ENCODE results near the gene POU6F2. TPM values are rescaled to one million over a fixed set of nuclear protein-coding genes. Genes with fewer than 3 reads are reported as not detected.

Gene POU6F2
- total RNA-seq, 1 donor from 2014 or later = 34.7 TPM

GRCh38 chr7:39095875-39096619 lies 118.3 kb downstream of the POU6F2 start:
- DNase-seq = no peak
- H3K9me3 Mint-ChIP-seq (ENCODE audit: unreplicated experiment) = no peaks in the 10 kb centered on the region
- H3K4me1 Mint-ChIP-seq (ENCODE audit: low read depth, unreplicated experiment) = peaks cover 21% of the 10 kb centered on the region
- TF ChIP-seq, protein P1, sequence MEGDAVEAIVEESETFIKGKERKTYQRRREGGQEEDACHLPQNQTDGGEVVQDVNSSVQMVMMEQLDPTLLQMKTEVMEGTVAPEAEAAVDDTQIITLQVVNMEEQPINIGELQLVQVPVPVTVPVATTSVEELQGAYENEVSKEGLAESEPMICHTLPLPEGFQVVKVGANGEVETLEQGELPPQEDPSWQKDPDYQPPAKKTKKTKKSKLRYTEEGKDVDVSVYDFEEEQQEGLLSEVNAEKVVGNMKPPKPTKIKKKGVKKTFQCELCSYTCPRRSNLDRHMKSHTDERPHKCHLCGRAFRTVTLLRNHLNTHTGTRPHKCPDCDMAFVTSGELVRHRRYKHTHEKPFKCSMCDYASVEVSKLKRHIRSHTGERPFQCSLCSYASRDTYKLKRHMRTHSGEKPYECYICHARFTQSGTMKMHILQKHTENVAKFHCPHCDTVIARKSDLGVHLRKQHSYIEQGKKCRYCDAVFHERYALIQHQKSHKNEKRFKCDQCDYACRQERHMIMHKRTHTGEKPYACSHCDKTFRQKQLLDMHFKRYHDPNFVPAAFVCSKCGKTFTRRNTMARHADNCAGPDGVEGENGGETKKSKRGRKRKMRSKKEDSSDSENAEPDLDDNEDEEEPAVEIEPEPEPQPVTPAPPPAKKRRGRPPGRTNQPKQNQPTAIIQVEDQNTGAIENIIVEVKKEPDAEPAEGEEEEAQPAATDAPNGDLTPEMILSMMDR (IDR thresholded peaks at IDR 0.05; ENCODE audit: partially characterized antibody, unreplicated experiment) = no peak
- H3K4me3 Mint-ChIP-seq (ENCODE audit: unreplicated experiment) = no peak overlapping the region
- H3K27ac Mint-ChIP-seq (ENCODE audit: unreplicated experiment) = no peak overlapping the region
- no peaks in the 10 kb centered on the region for H3K27me3 Mint-ChIP-seq (ENCODE audit: unreplicated experiment)
- no peaks in the 10 kb centered on the region for H3K36me3 Mint-ChIP-seq (ENCODE audit: unreplicated experiment)

DNA sequence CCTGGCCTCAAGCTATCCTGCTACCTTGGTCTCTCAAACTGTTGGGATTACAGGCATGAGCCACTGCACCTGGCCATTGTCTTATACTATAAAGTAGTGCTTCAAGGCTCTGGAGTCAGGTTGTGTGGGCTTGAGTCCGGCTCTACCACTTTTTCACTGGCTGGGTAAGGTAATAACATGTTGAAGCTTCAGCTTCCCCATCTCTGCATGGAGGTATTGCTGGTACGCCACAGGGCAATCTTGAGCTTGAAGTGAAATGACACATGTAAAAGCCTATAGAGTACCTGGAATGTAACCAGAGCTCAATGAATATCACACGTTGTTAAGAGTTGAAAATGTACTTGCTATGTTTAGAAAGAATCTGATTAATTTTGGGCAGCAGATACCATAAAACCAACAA lies 120.8 kb downstream of the POU6F2 start:
- Mint-ChIP-seq H3K36me3 (ENCODE audit: unreplicated experiment) (no peaks in the 10 kb centered on the region), H3K4me1 (ENCODE audit: low read depth, unreplicated experiment) (peaks cover 16% of the 10 kb centered on the region), H3K9me3 (ENCODE audit: unreplicated experiment) (no peaks in the 10 kb centered on the region), H3K27ac (ENCODE audit: unreplicated experiment) (no peak overlapping the region), H3K4me3 (ENCODE audit: unreplicated experiment) (no peak overlapping the region), H3K27me3 (ENCODE audit: unreplicated experiment) (no peaks in the 10 kb centered on the region)
- TF ChIP-seq, protein P1 (IDR thresholded peaks at IDR 0.05; ENCODE audit: partially characterized antibody, unreplicated experiment) = no peak
- no peak for DNase-seq

GRCh38 chr7:39099146-39099545 lies 121.4 kb downstream of the POU6F2 start:
- Mint-ChIP-seq H3K9me3 (ENCODE audit: unreplicated experiment) (no peaks in the 10 kb centered on the region), H3K4me3 (ENCODE audit: unreplicated experiment) (no peak overlapping the region), H3K36me3 (ENCODE audit: unreplicated experiment) (no peaks in the 10 kb centered on the region), H3K27ac (ENCODE audit: unreplicated experiment) (no peak overlapping the region), H3K4me1 (ENCODE audit: low read depth, unreplicated experiment) (peaks cover 16% of the 10 kb centered on the region), H3K27me3 (ENCODE audit: unreplicated experiment) (no peaks in the 10 kb centered on the region)
- no peak for DNase-seq
- TF ChIP-seq, protein P1 (IDR thresholded peaks at IDR 0.05; ENCODE audit: partially characterized antibody, unreplicated experiment) = no peak

GRCh38 chr7:39100270-39100669 lies 122.6 kb downstream of the POU6F2 start:
- Mint-ChIP-seq H3K4me3 (ENCODE audit: unreplicated experiment) (no peak overlapping the region), H3K4me1 (ENCODE audit: low read depth, unreplicated experiment) (peaks cover 16% of the 10 kb centered on the region), H3K9me3 (ENCODE audit: unreplicated experiment) (no peaks in the 10 kb centered on the region), H3K27ac (ENCODE audit: unreplicated experiment) (no peak overlapping the region), H3K36me3 (ENCODE audit: unreplicated experiment) (no peaks in the 10 kb centered on the region), H3K27me3 (ENCODE audit: unreplicated experiment) (no peaks in the 10 kb centered on the region)
- no peak for DNase-seq
- TF ChIP-seq, protein P1 (IDR thresholded peaks at IDR 0.05; ENCODE audit: partially characterized antibody, unreplicated experiment) = no peak

DNA sequence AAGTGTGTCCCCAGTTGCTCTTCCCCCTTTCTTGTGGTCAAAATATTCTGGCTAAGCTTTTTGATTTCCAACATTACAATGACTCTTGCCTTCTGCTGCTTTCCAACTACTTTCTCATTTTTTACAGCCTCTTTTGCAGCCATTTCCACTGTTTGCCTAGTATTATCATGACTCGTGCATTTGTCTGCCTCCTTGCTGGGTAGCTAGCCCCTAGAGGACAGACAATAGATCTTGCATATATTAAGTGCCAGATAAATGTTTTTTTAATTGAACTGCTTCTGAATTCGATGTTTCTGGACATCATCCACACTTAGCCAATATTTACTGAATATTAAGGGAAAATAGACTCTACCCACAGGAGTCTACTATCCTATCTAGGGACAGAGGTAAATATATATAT lies 124.5 kb downstream of the POU6F2 start:
- peaks cover 1% of the 10 kb centered on the region for H3K27me3 Mint-ChIP-seq (ENCODE audit: unreplicated experiment)
- TF ChIP-seq, protein P1 (IDR thresholded peaks at IDR 0.05; ENCODE audit: partially characterized antibody, unreplicated experiment) = no peak
- no peaks in the 10 kb centered on the region for H3K36me3 Mint-ChIP-seq (ENCODE audit: unreplicated experiment)
- H3K9me3 Mint-ChIP-seq (ENCODE audit: unreplicated experiment) = no peaks in the 10 kb centered on the region
- DNase-seq = no peak
- H3K4me3 Mint-ChIP-seq (ENCODE audit: unreplicated experiment) = no peak overlapping the region
- no peak overlapping the region for H3K27ac Mint-ChIP-seq (ENCODE audit: unreplicated experiment)
- peaks cover 18% of the 10 kb centered on the region for H3K4me1 Mint-ChIP-seq (ENCODE audit: low read depth, unreplicated experiment)
